ENCODE results near the gene MX2. TPM values are rescaled to one million over a fixed set of nuclear protein-coding genes. Genes with fewer than 3 reads are reported as not detected.

Gene MX2
- total RNA-seq, 2 donors from 2014 or later = 22.4 to 22.9 TPM

DNA sequence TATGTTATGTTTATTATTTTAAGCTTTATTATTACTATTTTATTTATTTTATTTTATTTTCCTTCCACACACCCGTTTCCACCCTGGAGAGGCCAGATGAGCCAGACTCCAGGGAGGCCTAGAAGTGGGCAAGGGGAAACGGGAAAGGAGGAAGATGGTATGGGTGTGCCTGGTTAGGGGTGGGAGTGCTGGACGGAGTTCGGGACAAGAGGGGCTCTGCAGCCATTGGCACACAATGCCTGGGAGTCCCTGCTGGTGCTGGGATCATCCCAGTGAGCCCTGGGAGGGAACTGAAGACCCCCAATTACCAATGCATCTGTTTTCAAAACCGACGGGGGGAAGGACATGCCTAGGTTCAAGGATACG, 63.7 kb downstream of the MX2 start:
- TF ChIP-seq, protein P1, sequence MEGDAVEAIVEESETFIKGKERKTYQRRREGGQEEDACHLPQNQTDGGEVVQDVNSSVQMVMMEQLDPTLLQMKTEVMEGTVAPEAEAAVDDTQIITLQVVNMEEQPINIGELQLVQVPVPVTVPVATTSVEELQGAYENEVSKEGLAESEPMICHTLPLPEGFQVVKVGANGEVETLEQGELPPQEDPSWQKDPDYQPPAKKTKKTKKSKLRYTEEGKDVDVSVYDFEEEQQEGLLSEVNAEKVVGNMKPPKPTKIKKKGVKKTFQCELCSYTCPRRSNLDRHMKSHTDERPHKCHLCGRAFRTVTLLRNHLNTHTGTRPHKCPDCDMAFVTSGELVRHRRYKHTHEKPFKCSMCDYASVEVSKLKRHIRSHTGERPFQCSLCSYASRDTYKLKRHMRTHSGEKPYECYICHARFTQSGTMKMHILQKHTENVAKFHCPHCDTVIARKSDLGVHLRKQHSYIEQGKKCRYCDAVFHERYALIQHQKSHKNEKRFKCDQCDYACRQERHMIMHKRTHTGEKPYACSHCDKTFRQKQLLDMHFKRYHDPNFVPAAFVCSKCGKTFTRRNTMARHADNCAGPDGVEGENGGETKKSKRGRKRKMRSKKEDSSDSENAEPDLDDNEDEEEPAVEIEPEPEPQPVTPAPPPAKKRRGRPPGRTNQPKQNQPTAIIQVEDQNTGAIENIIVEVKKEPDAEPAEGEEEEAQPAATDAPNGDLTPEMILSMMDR (IDR thresholded peaks at IDR 0.05) = no peak
- Histone ChIP-seq H3K4me3 (peak overlapping the region; percentile 83), H3K36me3 (no peaks in the 10 kb centered on the region), H3K27ac (peak overlapping the region; percentile 23 to 67), H3K9me3 (no peaks in the 10 kb centered on the region), H3K27me3 (replicated peaks; ENCODE audit: insufficient read depth) (no peaks in the 10 kb centered on the region), H3K4me1 (ENCODE audit: control insufficient read depth in 1 of 2, low read depth in 2 of 2) (peaks cover 9 to 32% of the 10 kb centered on the region in 2 donors)
- ATAC-seq (ENCODE audit: insufficient number of reproducible peaks, low FRiP score, low read depth) (no peak), DNase-seq (ENCODE audit: low spot score) (no peak)

DNA sequence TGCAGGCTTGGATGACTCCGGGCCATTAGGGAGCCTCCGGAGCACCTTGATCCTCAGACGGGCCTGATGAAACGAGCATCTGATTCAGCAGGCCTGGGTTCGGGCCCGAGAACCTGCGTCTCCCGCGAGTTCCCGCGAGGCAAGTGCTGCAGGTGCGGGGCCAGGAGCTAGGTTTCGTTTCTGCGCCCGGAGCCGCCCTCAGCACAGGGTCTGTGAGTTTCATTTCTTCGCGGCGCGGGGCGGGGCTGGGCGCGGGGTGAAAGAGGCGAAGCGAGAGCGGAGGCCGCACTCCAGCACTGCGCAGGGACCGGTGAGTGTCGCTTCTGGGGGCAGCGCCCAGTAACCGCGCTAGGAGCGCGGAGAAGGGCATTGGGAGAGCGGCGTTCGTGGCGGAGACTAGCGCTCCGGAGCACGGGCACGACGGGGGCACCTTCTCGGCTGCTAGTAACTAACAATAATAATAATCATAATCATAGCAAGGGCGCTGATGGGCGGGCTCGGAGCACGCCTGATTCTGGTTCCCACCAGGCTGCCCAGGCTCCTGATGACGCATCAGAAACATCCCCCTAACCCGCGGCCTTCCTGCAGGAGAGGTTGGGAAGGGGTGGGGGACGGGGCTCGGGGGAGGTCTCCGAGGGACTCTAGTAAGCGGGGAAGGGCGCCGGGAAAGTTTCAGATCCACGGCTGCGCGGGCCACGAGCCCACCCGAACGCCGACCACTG, 64.3 kb downstream of the MX2 start, which contains the start of gene MX1:
Gene MX1 (plus strand): TSS at position 286 of the 722 bp plus-strand sequence. CDS start 5,832 bp downstream, outside the sequence.
- TF ChIP-seq, protein P1 (IDR thresholded peaks at IDR 0.05) = no peak
- H3K9me3 ChIP-seq = no peaks in the 10 kb centered on the region
- no peaks in the 10 kb centered on the region for H3K36me3 ChIP-seq
- ATAC-seq (ENCODE audit: insufficient number of reproducible peaks, low FRiP score, low read depth) (peak; percentile 44), DNase-seq (ENCODE audit: low spot score) (no peak)
- H3K4me3 ChIP-seq = peak within 1 kb of the TSS; percentile 83
- H3K4me1 ChIP-seq (ENCODE audit: control insufficient read depth in 1 of 2, low read depth in 2 of 2) = peaks cover 8 to 29% of the 10 kb centered on the region in 2 donors
- H3K27ac ChIP-seq = peak within 1 kb of the TSS; percentile 23 to 67
- no peaks in the 10 kb centered on the region for H3K27me3 ChIP-seq (replicated peaks; ENCODE audit: insufficient read depth)

DNA sequence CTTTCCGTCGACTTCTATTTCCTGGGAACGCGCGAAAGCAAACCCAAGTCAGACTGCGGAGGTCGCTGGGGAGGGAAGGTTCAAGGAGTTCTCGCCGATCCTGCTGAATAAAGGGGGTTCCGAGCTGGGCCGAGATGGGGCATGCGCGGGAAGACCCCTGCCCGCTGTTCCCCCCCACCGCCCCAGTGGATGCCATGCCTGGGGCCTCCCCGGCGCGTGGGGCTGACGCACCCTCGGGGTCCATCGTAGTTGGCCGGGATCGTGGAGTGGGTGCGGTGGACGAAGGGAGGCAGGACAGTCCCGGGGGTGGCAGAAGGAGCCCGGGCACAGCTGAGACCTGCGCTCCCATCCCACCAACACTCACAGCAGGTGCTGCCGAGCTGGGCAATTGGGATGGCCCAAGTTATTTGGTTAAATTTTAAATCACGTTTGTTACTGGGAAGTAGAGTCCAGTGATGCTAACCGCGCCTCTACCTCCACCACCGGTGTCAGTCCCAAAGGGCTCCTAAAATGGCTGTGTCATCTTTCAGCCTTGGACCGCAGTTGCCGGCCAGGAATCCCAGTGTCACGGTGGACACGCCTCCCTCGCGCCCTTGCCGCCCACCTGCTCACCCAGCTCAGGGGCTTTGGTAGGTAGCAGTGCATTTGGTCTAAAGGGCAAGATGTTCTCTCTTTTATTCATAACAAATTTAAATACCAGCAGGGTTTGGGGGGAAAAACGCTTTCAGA, 65.0 kb downstream of the MX2 start:
- Histone ChIP-seq H3K27ac (peak overlapping the region in 1 of 2 donors; percentile 23), H3K4me1 (ENCODE audit: control insufficient read depth in 1 of 2, low read depth in 2 of 2) (peaks cover 5 to 23% of the 10 kb centered on the region in 2 donors), H3K4me3 (peak overlapping the region; percentile 83), H3K27me3 (replicated peaks; ENCODE audit: insufficient read depth) (no peaks in the 10 kb centered on the region), H3K9me3 (no peaks in the 10 kb centered on the region), H3K36me3 (no peaks in the 10 kb centered on the region)
- ATAC-seq (ENCODE audit: insufficient number of reproducible peaks, low FRiP score, low read depth) = no peak
- DNase-seq (ENCODE audit: low spot score) = no peak
- TF ChIP-seq, protein P1 (IDR thresholded peaks at IDR 0.05) = no peak

DNA sequence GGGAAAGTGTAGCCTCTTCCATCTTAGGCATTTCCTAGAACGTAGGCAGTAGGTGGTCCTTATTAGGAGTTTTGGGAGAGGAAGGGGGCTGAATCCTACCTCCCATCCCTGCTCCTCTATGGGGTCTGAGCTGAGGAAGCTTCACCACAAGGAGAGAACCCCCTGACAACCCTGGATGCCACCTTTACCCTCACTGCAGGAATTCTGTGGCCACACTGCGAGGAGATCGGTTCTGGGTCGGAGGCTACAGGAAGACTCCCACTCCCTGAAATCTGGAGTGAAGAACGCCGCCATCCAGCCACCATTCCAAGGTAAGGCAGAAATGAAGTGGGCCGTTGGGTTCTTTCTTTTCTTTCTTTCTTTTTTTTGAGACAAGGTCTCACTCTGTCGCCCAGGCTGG, 65.7 kb downstream of the MX2 start:
- Histone ChIP-seq H3K36me3 (peaks cover 5% of the 10 kb centered on the region), H3K27ac (no peak overlapping the region), H3K9me3 (no peaks in the 10 kb centered on the region), H3K4me1 (ENCODE audit: control insufficient read depth in 1 of 2, low read depth in 2 of 2) (peaks cover 5 to 22% of the 10 kb centered on the region in 2 donors), H3K27me3 (replicated peaks; ENCODE audit: insufficient read depth) (no peaks in the 10 kb centered on the region), H3K4me3 (peak overlapping the region; percentile 83)
- ATAC-seq (ENCODE audit: insufficient number of reproducible peaks, low FRiP score, low read depth) (no peak), DNase-seq (ENCODE audit: low spot score) (no peak)
- TF ChIP-seq, protein P1 (IDR thresholded peaks at IDR 0.05) = no peak

DNA sequence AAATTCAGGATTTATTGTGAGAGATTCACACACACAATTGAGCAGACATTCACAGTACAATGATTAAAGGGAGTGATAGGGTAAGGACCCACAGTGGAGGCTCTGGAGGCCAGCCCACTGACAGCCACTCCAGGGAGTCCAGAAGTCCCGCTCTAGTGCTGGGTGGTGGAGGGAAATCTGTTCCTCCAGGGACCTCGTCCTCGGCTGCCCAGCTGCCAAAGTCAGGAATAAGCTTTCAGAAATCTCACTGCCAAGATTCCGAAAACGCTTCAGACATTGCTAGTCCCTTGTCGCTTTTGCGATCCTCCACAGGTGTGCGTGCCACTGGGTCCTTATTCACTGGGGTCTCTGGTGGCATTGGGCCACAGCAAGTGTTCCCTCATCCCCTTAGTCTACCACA, 66.5 kb downstream of the MX2 start:
- Histone ChIP-seq H3K4me1 (ENCODE audit: control insufficient read depth in 1 of 2, low read depth in 2 of 2) (peaks cover 5 to 22% of the 10 kb centered on the region in 2 donors), H3K36me3 (peaks cover 12% of the 10 kb centered on the region), H3K27ac (no peak overlapping the region), H3K27me3 (replicated peaks; ENCODE audit: insufficient read depth) (no peaks in the 10 kb centered on the region), H3K4me3 (no peak overlapping the region), H3K9me3 (no peaks in the 10 kb centered on the region)
- ATAC-seq (ENCODE audit: insufficient number of reproducible peaks, low FRiP score, low read depth) (no peak), DNase-seq (ENCODE audit: low spot score) (no peak)
- TF ChIP-seq, protein P1 (IDR thresholded peaks at IDR 0.05) = no peak
